OCI-LY7 (cell line): Measurements from ENCODE around the gene TRMT1. TPM values are rescaled to one million over a fixed set of nuclear protein-coding genes. Genes with fewer than 3 reads are reported as not detected.

Experiments
- BruUV-seq: library from RNA; stranded (reverse); fragments of 400-500 nt; replicated peaks from 2 replicates; lab custom pipeline; 2021; lab: Mats Ljungman, UMichigan
- CTCF ChIA-PET: fragments of 300-600 bp; sonication (Branson Sonifier 250); formaldehyde crosslinking; loops from one replicate; lab custom pipeline; 2022; ENCODE audit warnings: antibody characterized with exemption; ENCODE audit not compliant: unreplicated experiment; lab: Charles Lee
- POLR2A ChIA-PET: fragments of 300-600 bp; sonication (Branson Sonifier 250); formaldehyde crosslinking; loops from one replicate; lab custom pipeline; 2022; ENCODE audit warnings: antibody characterized with exemption; lab: Charles Lee
- DNase-seq: peaks from one replicate; pipeline ENCODE4 v3.0.0-alpha.2; 2015; ENCODE audit warnings: low spot score
- H2AFZ ChIP-seq: fragments of 200-600 bp; sonication (generic), shearing (Covaris generic); 2 replicates; pipeline ENCODE4 v1.6.1; 2014; ENCODE audit warnings: mild to moderate bottlenecking, antibody characterized with exemption, low read length, moderate library complexity
- H3K27ac ChIP-seq: fragments of 200-600 bp; sonication (generic); 2 replicates; pipeline ENCODE4 v1.5.1; 2014; ENCODE audit warnings: mixed run types, low read depth, mild to moderate bottlenecking, moderate library complexity, low read length, inconsistent platforms; ENCODE audit not compliant: poor library complexity, severe bottlenecking
- H3K36me3 ChIP-seq: fragments of 200-600 bp; sonication (generic); 2 replicates; pipeline ENCODE4 v1.6.1; 2014; ENCODE audit warnings: mild to moderate bottlenecking, antibody characterized with exemption, low read length, moderate library complexity, mixed read lengths; ENCODE audit not compliant: insufficient read depth
- H3K4me1 ChIP-seq: fragments of 200-600 bp; sonication (generic); 2 replicates; pipeline ENCODE4 v1.5.1; 2014; ENCODE audit warnings: mild to moderate bottlenecking, low read length; ENCODE audit not compliant: insufficient read depth, poor library complexity, severe bottlenecking
- H3K4me2 ChIP-seq: fragments of 200-600 bp; sonication (generic); 2 replicates; pipeline ENCODE4 v1.6.1; 2014; ENCODE audit warnings: mild to moderate bottlenecking, low read length
- H3K4me3 ChIP-seq: fragments of 200-600 bp; sonication (generic); 2 replicates; pipeline ENCODE4 v1.5.1; 2014; ENCODE audit warnings: mild to moderate bottlenecking, low read depth, low read length; ENCODE audit not compliant: poor library complexity, severe bottlenecking
- H3K79me2 ChIP-seq: fragments of 200-600 bp; sonication (generic); 2 replicates; pipeline ENCODE4 v1.6.1; 2016; ENCODE audit warnings: low read depth, mild to moderate bottlenecking, low read length, moderate library complexity, mixed read lengths; ENCODE audit not compliant: insufficient read depth
- H3K9me2 ChIP-seq: fragments of 200-600 bp; sonication (generic); 2 replicates; pipeline ENCODE4 v1.6.1; 2016; ENCODE audit warnings: mild to moderate bottlenecking, low read length, mixed read lengths; ENCODE audit not compliant: insufficient read depth
- H3K9me3 ChIP-seq: fragments of 200-600 bp; sonication (generic); 2 replicates; pipeline ENCODE4 v1.6.1; 2014; ENCODE audit warnings: mild to moderate bottlenecking, mixed run types, low read length, mixed read lengths
- H4K20me1 ChIP-seq: fragments of 200-600 bp; sonication (generic); 2 replicates; pipeline ENCODE4 v1.6.1; 2014; ENCODE audit warnings: mild to moderate bottlenecking, antibody characterized with exemption, low read length, moderate library complexity, mixed read lengths; ENCODE audit not compliant: insufficient read depth
- CTCF ChIP-seq: fragments of 200-600 bp; sonication (generic); conservative IDR thresholded peaks from 2 replicates; pipeline ENCODE4 v1.5.1; 2014; ENCODE audit warnings: mild to moderate bottlenecking, antibody characterized with exemption, low read length, moderate library complexity, mixed read lengths
- EZH2phosphoT487 ChIP-seq: fragments of 200-600 bp; sonication (generic); IDR thresholded peaks from 2 replicates; pipeline ENCODE4 v1.6.1; 2018; ENCODE audit warnings: low read depth, borderline replicate concordance, mild to moderate bottlenecking, mixed run types, antibody characterized with exemption, low read length, moderate library complexity, mixed read lengths
- intact Hi-C: fragments of 100-400 bp; cut with micrococcal nuclease; formaldehyde crosslinking; loops from one replicate; pipeline ENCODE4 v1.10.0; 2022; ENCODE audit not compliant: unreplicated experiment
- total RNA-seq, 2 experiments: library from RNA; depleted of rRNA in 1 of 2; stranded (reverse); fragments of >200 nt in 1 of 2; shearing (Covaris generic) in 1 of 2; gene quantifications; 2 replicates each; pipeline ENCODE4 v1.2.3, GENCODE V29; 2014 to 2022

Gene TRMT1
- total RNA-seq, 2 experiments from 2014 or later: 50.4 to 56.8 TPM

- peak overlapping the region; percentile 96 for H3K4me2 ChIP-seq
- peak overlapping the region; percentile 97 for H3K4me3 ChIP-seq
- peak overlapping the region; percentile 100 for H3K27ac ChIP-seq
- peaks cover 41% of the 10 kb centered on the region for H3K79me2 ChIP-seq
- peaks cover 34% of the 10 kb centered on the region for H3K4me1 ChIP-seq
- 0 out of 2 replicates have a peak, but pooled peaks cover 5% of the 10 kb centered on the region for H4K20me1 ChIP-seq
- intact Hi-C loops: loop anchor here (1.0 to 2.0 kb wide), 2 partner anchors 14 to 49 kb away; no protein-coding TSS in a partner anchor
- TF ChIP-seq CTCF (peak; percentile 70; the same call in 1 of the 2 replicates), EZH2phosphoT487 (no peak)
- no peaks in the 10 kb centered on the region for H3K9me2 ChIP-seq
- no peak overlapping the region for H2AFZ ChIP-seq
- POLR2A ChIA-PET: interaction anchor here (0.8 to 1.6 kb wide), 8 partner anchors 9 to 48 kb away, joined by 3 to 13 read pairs (median 4); no protein-coding TSS in a partner anchor
- H3K36me3 ChIP-seq: peaks cover 23% of the 10 kb centered on the region
- CTCF ChIA-PET: interaction anchor here (1.0 to 1.3 kb wide), 3 partner anchors 29 to 50 kb away, joined by 3 read pairs; no protein-coding TSS in a partner anchor
- no peaks in the 10 kb centered on the region for H3K9me3 ChIP-seq
- peak; percentile 95 for DNase-seq
- TSS peak; percentile 85 for BruUV-seq
Observed at GRCh38 chr19:13152974-13153568, 36.5 kb upstream of the TRMT1 start.

GRCh38 chr19:13152356-13152973 is 35.9 kb upstream of the TRMT1 start:
- no peaks in the 10 kb centered on the region for H3K9me3 ChIP-seq
- peak overlapping the region; percentile 97 for H3K4me3 ChIP-seq
- H3K27ac ChIP-seq: peak overlapping the region; percentile 100
- CTCF ChIA-PET: interaction anchor here (0.6 to 1.3 kb wide), 5 partner anchors 30 to 58 kb away, joined by 3 to 8 read pairs (median 3); no protein-coding TSS in a partner anchor
- H3K4me2 ChIP-seq: peak overlapping the region; percentile 96
- intact Hi-C loops: loop anchor here (2.0 kb wide), 1 partner anchor 14 kb away; no protein-coding TSS in a partner anchor
- TSS peak; percentile 84 for BruUV-seq
- peaks cover 28% of the 10 kb centered on the region for H3K4me1 ChIP-seq
- TF ChIP-seq EZH2phosphoT487 (no peak), CTCF (no peak)
- POLR2A ChIA-PET: interaction anchor here (0.5 to 1.6 kb wide), 12 partner anchors 8 to 220 kb away, joined by 3 to 13 read pairs (median 3); no protein-coding TSS in a partner anchor
- 0 out of 2 replicates have a peak, but pooled peaks cover 5% of the 10 kb centered on the region for H4K20me1 ChIP-seq
- peaks cover 23% of the 10 kb centered on the region for H3K36me3 ChIP-seq
- no peaks in the 10 kb centered on the region for H3K9me2 ChIP-seq
- peaks cover 41% of the 10 kb centered on the region for H3K79me2 ChIP-seq
- no peak for DNase-seq
- peak overlapping the region; percentile 13; the same call in 1 of the 2 replicates for H2AFZ ChIP-seq
